ENCODE measurements around the gene PPIF. TPM values are rescaled to one million over a fixed set of nuclear protein-coding genes. Genes with fewer than 3 reads are reported as not detected.

PPIF gene
- total RNA-seq, 6 experiments from 2014 or later = 53.7 to 106 (median 90.1) TPM

GRCh38 chr10:79401015-79401921 lies 54.0 kb downstream of the PPIF start:
- no peak overlapping the region for H3K4me3 ChIP-seq
- no peak for DNase-seq
- peaks cover 4 to 71% (median 39%) of the 10 kb centered on the region in 4 donors for H3K4me1 ChIP-seq
- intact Hi-C loops (cut with DNase I) = no loop called here
- no peaks in the 10 kb centered on the region for H3K27me3 ChIP-seq
- H3K36me3 ChIP-seq = no peaks in the 10 kb centered on the region
- peak overlapping the region; percentile 24 to 68 (median 60) for H3K27ac ChIP-seq
- TF ChIP-seq, protein P1, sequence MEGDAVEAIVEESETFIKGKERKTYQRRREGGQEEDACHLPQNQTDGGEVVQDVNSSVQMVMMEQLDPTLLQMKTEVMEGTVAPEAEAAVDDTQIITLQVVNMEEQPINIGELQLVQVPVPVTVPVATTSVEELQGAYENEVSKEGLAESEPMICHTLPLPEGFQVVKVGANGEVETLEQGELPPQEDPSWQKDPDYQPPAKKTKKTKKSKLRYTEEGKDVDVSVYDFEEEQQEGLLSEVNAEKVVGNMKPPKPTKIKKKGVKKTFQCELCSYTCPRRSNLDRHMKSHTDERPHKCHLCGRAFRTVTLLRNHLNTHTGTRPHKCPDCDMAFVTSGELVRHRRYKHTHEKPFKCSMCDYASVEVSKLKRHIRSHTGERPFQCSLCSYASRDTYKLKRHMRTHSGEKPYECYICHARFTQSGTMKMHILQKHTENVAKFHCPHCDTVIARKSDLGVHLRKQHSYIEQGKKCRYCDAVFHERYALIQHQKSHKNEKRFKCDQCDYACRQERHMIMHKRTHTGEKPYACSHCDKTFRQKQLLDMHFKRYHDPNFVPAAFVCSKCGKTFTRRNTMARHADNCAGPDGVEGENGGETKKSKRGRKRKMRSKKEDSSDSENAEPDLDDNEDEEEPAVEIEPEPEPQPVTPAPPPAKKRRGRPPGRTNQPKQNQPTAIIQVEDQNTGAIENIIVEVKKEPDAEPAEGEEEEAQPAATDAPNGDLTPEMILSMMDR (IDR thresholded peaks at IDR 0.05) = no peak
- no peak for TF ChIP-seq POLR2A (IDR thresholded peaks at IDR 0.05)
- 46% methylated on average over 12 of the region's 23 CpGs for WGBS (ENCODE audit: insufficient coverage, low coverage, low lambda C conversion rate, missing lambda C conversion rate)
- H3K9me3 ChIP-seq = no peaks in the 10 kb centered on the region
- peak in 1 of 4 donors; percentile 1 for ATAC-seq

DNA sequence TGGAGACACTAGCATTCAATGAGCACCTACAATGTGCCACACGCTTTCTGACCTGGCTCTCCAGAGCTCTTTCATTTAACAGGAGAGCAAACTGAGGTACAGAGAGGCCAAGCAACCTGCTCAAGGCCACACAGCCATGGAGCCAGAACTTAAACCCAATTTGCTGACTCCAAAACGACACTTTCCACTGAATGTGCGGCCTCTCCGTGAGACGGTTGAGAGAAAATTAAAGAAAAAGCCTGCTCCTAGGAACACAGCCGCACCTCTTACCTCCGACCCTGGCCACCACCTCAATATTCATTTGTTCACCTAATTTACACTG lies 55.3 kb downstream of the PPIF start:
- peaks cover 4 to 74% (median 35%) of the 10 kb centered on the region in 4 donors for H3K4me1 ChIP-seq
- intact Hi-C loops (cut with DNase I) = no loop called here

GRCh38 chr10:79402951-79403350 lies 55.7 kb downstream of the PPIF start:
- Histone ChIP-seq H3K36me3 (no peaks in the 10 kb centered on the region), H3K27ac (peak overlapping the region in 1 of 3 donors; percentile 60), H3K9me3 (no peaks in the 10 kb centered on the region), H3K4me1 (peaks cover 4 to 74% (median 33%) of the 10 kb centered on the region in 4 donors), H3K27me3 (no peaks in the 10 kb centered on the region), H3K4me3 (no peak overlapping the region)
- intact Hi-C loops (cut with DNase I) = no loop called here
- no peak for ATAC-seq
- peak; percentile 18 to 49 (median 45) for DNase-seq
- WGBS (ENCODE audit: insufficient coverage, low coverage, low lambda C conversion rate, missing lambda C conversion rate) = 8% methylated on average over 2 of the region's 8 CpGs
- TF ChIP-seq, protein P1 (IDR thresholded peaks at IDR 0.05) = no peak
- no peak for TF ChIP-seq POLR2A (IDR thresholded peaks at IDR 0.05)

More for the DNA sequence above, 55.3 kb downstream of the PPIF start:
- no peaks in the 10 kb centered on the region for H3K9me3 ChIP-seq
- H3K36me3 ChIP-seq = no peaks in the 10 kb centered on the region
- TF ChIP-seq POLR2A (IDR thresholded peaks at IDR 0.05) = no peak
- TF ChIP-seq, protein P1 (IDR thresholded peaks at IDR 0.05) = no peak
- WGBS (ENCODE audit: insufficient coverage, low coverage, low lambda C conversion rate, missing lambda C conversion rate) = 92% methylated on average over 6 of the region's 7 CpGs
- no peak for DNase-seq
- H3K27ac ChIP-seq = peak overlapping the region; percentile 21 to 68 (median 60)
- no peaks in the 10 kb centered on the region for H3K27me3 ChIP-seq
- ATAC-seq = no peak
- no peak overlapping the region for H3K4me3 ChIP-seq

DNA sequence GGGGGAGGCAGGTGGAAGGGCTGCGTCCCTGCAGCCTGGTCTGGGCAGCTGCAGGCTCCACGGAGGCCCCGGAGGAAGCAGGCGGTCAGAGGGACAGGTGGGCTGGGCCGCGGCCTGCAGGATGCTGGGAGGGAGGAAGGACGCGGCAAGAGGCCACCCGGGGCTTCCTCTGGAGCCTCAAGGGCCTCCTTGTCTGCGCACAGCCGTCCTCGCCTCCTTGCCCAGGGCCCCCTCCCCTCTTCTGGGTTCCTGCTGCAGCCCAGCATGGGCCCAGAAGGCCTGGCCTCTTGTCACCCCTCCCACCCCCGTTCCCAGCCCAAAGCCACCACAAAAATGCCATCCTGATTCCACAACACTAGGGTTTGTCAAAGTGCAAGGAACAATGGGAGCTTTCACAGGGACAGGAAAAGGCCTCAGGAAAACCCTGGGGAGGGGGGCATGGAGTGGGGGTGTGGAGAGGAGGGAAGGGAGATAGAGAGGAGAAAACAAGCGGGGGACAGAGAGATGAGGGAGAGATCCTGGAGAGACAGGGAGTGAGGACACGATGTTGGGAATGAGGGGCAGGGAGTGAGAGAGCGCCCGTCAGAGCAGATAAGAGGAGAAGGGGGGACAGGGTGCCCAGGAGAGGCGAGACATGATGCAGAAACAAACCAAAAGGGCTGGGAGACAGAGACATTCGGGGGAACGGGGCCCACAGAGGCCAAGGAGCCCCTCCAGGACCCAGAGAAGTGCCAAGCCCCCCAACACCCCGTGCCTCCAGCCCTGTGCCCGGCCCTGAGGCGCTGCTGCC lies 56.4 kb downstream of the PPIF start:
- TF ChIP-seq, protein P1 (IDR thresholded peaks at IDR 0.05) = no peak
- no peak for TF ChIP-seq POLR2A (IDR thresholded peaks at IDR 0.05)
- no peaks in the 10 kb centered on the region for H3K27me3 ChIP-seq
- H3K9me3 ChIP-seq = no peaks in the 10 kb centered on the region
- intact Hi-C loops (cut with DNase I) = no loop called here
- H3K4me1 ChIP-seq = peaks cover 4 to 74% (median 31%) of the 10 kb centered on the region in 4 donors
- DNase-seq (peak; percentile 57 to 65 (median 61)), ATAC-seq (peak; percentile 0 to 36 (median 6))
- WGBS (ENCODE audit: insufficient coverage, low coverage, low lambda C conversion rate, missing lambda C conversion rate) = 60% methylated on average over 6 of the region's 23 CpGs
- H3K4me3 ChIP-seq = no peak overlapping the region
- H3K36me3 ChIP-seq = no peaks in the 10 kb centered on the region
- peak overlapping the region in 2 of 3 donors; percentile 48 to 60 for H3K27ac ChIP-seq
